GM12891 (cell line): ENCODE results near the gene TEX51.

Source experiments
- PAX5 ChIP-seq: IDR thresholded peaks from 2 replicates; pipeline ENCODE4 v1.6.1; 2011; ENCODE audit warnings: low read length, moderate library complexity, mild to moderate bottlenecking; ENCODE audit not compliant: insufficient read depth, severe bottlenecking
- POLR2A ChIP-seq: IDR thresholded peaks from 2 replicates; pipeline ENCODE4 v1.6.1; 2011; ENCODE audit warnings: low read depth, low read length, control low read depth
- POLR2AphosphoS5 ChIP-seq: IDR thresholded peaks from 2 replicates; pipeline ENCODE4 v1.6.1; 2011; ENCODE audit warnings: low read depth, low read length, control low read depth
- POU2F2 ChIP-seq: IDR thresholded peaks from 2 replicates; pipeline ENCODE4 v1.6.1; 2011; ENCODE audit warnings: low read depth, mild to moderate bottlenecking, control low read depth, low read length, moderate library complexity
- SPI1 ChIP-seq: IDR thresholded peaks from 2 replicates; pipeline ENCODE4 v1.6.1; 2011; ENCODE audit warnings: low read depth, low read length, control low read depth
- TAF1 ChIP-seq: IDR thresholded peaks from 2 replicates; pipeline ENCODE4 v1.6.1; 2011; ENCODE audit warnings: low read depth, low read length, control low read depth

DNA sequence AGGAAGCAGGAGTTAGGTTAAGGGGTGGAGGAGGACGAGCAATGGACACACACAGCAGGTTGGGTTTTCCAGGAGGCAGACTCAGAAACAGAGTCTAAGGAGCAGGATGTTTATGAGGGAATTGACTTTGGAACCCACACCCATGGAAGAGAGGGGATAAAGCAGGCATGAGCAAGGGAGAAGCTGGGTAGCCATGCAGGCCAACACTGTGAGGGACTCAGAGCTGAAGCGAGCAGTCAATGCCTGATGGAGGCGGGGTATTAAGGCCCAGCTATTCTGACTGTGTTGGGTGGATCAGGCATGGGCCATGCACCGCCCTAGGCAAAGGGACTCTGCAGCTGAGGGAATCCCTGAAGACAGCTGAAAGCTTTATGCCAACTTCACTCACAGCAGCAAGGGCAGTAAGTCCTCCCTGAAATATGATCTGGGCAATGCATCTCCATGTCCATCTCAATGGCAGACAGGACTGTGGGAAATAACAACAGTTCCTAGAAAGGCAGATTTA, 37.6 kb downstream of the TEX51 start:
- TF ChIP-seq POLR2AphosphoS5, result no peak
- TF ChIP-seq POLR2A, result no peak
- no peak for TF ChIP-seq PAX5
- TF ChIP-seq TAF1, result no peak
- TF ChIP-seq SPI1, result no peak
- no peak for TF ChIP-seq POU2F2
